Activated CD4-positive, alpha-beta T cell treated with anti-CD3 and anti-CD28 coated beads for 24 hours (primary cell): ENCODE results near the gene BMP5.

Experiments used
- DNase-seq, 2 donors: peaks; one replicate each; pipeline ENCODE4 v3.0.0-alpha.2; 2020; ENCODE audit warnings: low read depth in 2 of 2

BMP5 gene

GRCh38 chr6:55811074-55811473 lies 64.3 kb downstream of the BMP5 start:
- no peak for DNase-seq

- no peak for DNase-seq
Measured at GRCh38 chr6:55802259-55802658, 73.1 kb downstream of the BMP5 start.

DNA sequence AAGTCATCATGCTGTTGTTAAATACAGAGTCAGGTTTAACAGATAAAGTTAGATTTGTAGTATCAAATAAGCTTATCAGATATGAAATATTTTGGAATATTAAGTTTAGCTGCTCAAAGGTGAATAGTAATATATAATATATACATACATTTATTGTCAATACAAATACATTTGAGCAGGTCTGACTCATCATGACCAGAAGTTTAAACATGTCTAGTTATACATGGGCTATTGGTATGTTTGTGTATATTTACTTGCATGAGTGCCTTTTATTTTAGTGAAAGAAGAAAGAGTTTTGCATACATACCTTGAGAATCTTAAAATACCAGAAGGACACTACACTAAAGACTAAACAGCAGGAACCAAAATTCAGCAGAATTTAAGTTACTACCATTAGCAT lies 76.8 kb downstream of the BMP5 start:
- no peak for DNase-seq

DNA sequence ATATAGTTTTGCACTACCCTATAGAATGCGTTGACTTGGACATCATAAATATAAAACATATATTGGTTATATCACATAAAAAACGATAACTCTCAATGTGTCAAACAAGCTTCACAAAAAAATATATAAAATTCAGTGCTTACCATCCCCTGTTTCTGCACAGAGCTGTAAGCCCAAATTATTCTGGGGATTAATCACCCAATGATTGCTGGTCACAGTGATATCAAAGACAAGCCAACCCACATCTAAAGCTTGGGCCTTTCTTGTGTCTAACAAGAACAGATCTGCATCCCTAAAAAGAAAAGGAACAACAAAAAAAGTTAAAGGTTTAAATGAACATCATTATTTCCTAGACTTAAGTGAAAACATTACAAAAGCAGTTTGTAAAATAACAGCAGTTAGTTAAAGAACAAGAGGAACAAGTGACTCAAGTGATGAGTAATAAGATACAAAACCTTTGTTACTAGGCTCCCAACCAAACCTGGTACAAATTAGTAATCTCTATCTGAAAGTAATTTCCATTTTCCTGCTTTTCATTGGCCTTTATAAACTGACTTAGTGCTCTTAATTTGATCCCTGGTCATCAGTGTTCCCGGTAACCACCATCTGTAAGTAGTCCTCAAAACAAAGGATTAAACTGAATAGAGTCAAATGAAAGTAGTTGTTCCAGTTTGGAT lies 81.1 kb downstream of the BMP5 start:
- DNase-seq = no peak

DNA sequence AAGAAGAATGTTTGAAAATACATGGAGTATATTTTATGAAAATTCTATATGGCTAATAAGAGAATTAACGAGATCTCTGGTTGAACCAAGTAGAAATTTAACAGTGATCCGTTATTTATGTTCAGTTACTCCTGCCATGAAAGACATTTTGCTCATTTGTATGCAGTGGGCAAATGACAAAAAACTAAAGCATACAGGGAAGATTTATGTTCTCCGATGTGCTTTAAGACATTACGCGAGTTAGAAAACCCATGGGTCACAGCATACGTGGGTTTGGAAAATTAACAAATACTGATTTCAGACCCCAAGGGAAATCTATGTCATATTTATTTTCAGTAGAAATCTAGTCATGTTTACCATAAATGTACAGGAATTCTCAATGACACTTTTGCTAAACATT lies 90.1 kb downstream of the BMP5 start:
- DNase-seq = no peak

GRCh38 chr6:55782275-55782674 lies 93.1 kb downstream of the BMP5 start:
- no peak for DNase-seq

GRCh38 chr6:55778705-55779104 lies 96.7 kb downstream of the BMP5 start:
- DNase-seq = no peak

- no peak for DNase-seq
Measured at GRCh38 chr6:55777469-55777868, 97.9 kb downstream of the BMP5 start.

DNA sequence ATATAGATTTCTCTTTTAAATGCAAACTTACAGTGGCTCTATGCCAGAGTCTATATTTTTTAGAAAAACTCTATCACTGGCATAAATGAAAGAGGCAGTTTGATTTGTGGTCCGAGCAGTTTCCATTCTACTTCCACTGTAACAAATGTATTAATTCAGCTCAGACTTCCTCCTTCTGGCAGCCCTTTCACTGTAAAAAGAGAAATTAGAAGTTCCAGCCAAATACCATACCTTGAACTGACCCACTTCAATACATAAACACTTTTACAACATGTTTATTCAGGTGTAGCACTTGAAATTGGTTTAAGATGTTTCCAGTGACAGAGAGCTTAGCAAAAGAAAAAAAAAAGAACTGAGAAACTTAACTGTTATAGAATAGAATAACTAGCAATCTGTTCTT lies 99.3 kb downstream of the BMP5 start:
- DNase-seq = no peak

- DNase-seq = no peak
Measured at GRCh38 chr6:55775029-55775318, 100.4 kb downstream of the BMP5 start.

- DNase-seq = no peak
Measured at GRCh38 chr6:55774286-55775028, 100.9 kb downstream of the BMP5 start.

DNA sequence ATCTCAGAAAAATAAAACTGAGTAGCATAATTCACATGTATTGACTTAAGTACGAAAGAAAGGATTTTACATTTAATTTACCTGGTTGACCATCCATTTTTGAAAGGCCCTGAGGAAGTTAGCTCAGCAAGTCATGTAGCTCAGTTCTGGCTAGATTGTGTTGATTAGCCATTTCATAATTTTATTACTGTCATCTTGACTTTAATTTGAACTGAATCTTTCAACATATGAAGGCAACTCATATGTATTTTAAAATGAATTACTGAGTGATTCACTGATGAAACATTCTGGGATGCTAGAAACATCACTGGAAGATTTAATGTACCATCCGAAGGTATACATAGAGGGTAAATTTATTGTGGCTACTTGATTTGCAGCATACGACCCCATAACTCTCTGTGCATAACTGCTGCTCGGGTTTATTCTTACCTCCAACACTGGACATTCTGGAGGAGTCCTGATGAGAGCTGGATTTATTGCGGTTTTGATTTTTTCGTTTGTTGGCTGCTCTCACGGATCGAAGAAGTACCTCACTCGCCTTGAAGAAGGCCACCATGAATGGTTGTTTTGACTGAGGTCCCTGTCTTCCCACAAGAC lies 101.7 kb downstream of the BMP5 start:
- no peak for DNase-seq

DNA sequence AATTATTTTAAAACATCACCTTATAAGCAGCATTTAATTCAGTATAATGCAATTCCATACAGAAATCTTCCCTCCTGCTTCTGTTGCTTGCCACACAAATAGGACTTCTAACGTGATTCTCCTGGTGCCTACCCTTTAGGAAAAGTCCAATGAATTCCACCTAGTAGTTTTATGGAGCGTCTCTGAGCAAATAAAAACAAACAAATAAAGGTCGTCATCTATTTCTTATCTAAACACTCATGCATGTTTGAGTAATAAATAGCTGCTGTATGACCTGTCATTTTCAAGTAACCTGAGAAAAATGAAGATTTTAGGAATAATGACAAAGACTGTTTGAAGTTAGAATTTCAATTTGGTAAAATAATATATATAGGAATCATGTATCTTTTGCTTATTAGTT lies 102.7 kb downstream of the BMP5 start:
- DNase-seq = no peak

GRCh38 chr6:55759536-55759935 lies 115.9 kb downstream of the BMP5 start:
- DNase-seq = no peak

GRCh38 chr6:55758156-55758937 lies 117.0 kb downstream of the BMP5 start:
- no peak for DNase-seq

GRCh38 chr6:55756531-55757031 lies 118.8 kb downstream of the BMP5 start:
- no peak for DNase-seq

DNA sequence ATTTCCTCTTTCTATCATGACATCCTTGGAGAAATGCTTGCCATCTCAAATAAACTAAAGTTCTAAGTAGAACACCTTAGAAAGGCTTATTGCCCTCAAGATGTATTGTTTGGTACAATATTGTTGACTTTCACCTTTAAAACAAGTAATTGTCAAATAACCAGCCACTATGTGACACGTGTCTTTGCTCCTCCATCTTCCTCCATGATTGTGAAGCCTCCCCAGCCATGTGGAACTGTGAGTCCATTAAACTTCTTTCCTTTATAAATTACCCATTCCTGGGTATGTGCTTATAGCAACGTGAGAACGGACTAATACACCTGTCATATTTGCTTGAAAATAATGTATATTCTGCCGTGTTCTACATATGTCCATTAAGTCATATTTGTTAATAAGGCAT lies 126.5 kb downstream of the BMP5 start:
- no peak for DNase-seq

- DNase-seq = no peak
Measured at GRCh38 chr6:55746473-55746872, 128.9 kb downstream of the BMP5 start.

DNA sequence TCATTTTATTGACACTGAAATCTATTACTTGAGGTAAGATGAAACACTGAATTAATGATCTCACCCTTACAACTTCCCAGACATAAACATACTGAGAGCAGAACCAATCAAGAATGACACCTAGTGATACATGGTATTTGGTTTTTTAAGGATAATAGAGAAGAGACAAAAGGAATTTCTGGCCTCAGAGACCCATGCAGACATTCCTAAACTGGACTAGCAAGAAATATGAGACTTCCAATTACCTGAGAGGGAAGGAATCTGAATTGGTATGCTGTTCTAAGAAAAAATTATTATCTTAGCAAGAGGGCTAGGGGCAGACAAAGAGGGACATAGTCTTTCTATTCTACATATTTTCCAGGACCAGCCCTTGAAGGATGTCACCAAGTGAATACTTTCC lies 141.1 kb downstream of the BMP5 start:
- DNase-seq = no peak

DNA sequence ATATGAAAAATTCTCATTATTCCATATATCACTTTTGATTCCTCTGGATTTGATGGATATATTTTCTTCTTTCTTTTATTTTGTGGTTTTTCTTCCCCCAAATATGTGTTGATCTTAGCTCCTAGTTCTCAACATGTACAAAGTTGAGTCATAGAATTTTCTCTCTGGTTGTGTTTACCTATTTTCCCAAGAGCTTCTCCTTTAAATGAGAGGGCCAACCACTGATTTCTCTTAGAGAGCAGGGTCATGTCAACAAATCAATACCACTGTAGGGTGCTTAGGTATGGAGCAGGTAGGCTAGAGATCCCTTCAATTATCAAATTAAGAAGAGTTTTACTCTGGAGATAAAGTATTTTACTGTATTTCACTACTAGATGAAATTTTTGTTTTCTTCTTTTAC lies 145.7 kb downstream of the BMP5 start:
- DNase-seq = no peak

GRCh38 chr6:55726144-55726543 lies 149.2 kb downstream of the BMP5 start:
- DNase-seq = no peak

GRCh38 chr6:55714831-55715230 lies 160.6 kb downstream of the BMP5 start:
- no peak for DNase-seq
